GM13976 (cell line): ENCODE results near the gene FBXW2.

ENCODE experiments used
- DNase-seq: peaks from one replicate; pipeline ENCODE4 v3.0.0; 2012; ENCODE audit warnings: low spot score
- in situ Hi-C: fragments of 300-500 bp; cut with MboI; formaldehyde crosslinking; loops from one replicate; pipeline ENCODE4 v1.12.0; 2022; ENCODE audit warnings: low sequenced_read_pairs, mixed read lengths, inconsistent platforms; ENCODE audit not compliant: unreplicated experiment
- TF ChIP-seq, protein P1 (sequence below): IDR thresholded peaks from 2 replicates; pipeline ENCODE4 v1.5.1; 2012; ENCODE audit warnings: borderline replicate concordance, mild to moderate bottlenecking; ENCODE audit not compliant: insufficient read depth; ENCODE audit errors: extremely low read depth, missing control alignments, control extremely low read depth

The FBXW2 gene

DNA sequence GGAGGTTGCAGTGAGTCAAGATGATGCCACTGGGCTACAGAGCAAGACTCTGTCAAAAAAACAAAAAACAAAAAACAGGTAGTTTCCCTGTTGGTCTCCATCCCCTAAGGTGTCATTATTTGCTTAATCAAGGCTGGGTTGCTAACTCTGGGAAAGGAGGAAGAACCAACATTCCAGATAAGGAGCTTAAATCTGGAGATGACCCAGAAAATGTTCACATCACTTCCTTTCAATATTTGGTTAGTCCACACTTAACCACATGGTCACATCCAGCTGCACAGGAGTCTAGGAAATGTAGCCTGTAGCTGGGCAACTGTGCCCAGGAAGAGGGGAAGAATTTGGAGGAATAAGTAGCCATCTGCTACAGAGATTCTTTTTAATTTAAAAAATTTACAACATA is 53.1 kb downstream of the FBXW2 start:
- in situ Hi-C loops: no loop called here
- no peak for DNase-seq
- TF ChIP-seq, protein P1, sequence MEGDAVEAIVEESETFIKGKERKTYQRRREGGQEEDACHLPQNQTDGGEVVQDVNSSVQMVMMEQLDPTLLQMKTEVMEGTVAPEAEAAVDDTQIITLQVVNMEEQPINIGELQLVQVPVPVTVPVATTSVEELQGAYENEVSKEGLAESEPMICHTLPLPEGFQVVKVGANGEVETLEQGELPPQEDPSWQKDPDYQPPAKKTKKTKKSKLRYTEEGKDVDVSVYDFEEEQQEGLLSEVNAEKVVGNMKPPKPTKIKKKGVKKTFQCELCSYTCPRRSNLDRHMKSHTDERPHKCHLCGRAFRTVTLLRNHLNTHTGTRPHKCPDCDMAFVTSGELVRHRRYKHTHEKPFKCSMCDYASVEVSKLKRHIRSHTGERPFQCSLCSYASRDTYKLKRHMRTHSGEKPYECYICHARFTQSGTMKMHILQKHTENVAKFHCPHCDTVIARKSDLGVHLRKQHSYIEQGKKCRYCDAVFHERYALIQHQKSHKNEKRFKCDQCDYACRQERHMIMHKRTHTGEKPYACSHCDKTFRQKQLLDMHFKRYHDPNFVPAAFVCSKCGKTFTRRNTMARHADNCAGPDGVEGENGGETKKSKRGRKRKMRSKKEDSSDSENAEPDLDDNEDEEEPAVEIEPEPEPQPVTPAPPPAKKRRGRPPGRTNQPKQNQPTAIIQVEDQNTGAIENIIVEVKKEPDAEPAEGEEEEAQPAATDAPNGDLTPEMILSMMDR: no peak

- no peak for DNase-seq
- TF ChIP-seq, protein P1: no peak
- in situ Hi-C loops: no loop called here
These were observed 55.6 kb downstream of the FBXW2 start for GRCh38 chr9:120737416-120738165.

- in situ Hi-C loops: no loop called here
- TF ChIP-seq, protein P1: no peak
- DNase-seq: no peak
These were observed 56.3 kb downstream of the FBXW2 start for GRCh38 chr9:120736881-120737280.

- in situ Hi-C loops: no loop called here
- TF ChIP-seq, protein P1: no peak
- no peak for DNase-seq
These were observed 57.6 kb downstream of the FBXW2 start for GRCh38 chr9:120735415-120736126.

DNA sequence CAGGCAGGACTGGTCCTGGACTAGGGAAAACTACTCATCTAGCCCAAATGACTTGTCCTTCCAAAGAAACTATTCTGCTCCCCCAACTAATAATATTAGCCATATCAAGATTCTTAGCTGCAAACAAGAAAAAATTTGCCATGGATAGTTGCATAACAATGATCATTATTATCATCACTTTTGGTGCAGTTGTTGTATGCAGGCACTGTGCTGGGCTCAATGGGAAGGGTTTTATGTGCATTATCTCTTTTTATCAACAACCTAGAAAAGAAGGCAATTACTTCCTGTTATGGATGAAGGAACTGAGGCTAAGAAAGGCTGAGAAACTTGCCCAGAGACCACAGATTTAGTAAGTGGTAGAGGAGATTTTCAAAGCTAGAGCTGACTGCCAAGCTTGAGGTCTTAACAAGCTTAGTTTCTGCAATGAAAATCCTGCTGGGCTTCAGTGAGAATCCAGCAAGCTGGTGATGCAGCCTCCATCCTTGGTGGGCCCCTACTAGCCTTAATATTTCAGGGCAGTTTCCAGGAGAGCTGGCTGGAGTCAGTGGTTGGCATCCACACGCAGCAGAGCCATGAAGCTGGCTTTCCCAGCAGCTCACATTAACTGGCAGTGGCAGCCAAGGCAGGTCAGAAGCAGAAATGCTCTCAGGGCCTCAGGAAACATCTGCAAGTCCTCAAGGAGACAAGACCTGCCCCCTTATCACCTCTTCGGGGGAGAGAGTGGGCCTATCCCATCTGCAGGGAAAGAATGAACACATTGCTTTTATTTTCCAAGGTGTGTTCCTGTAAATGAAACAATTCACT is 58.4 kb downstream of the FBXW2 start:
- TF ChIP-seq, protein P1: no peak
- in situ Hi-C loops: no loop called here
- DNase-seq: no peak

- TF ChIP-seq, protein P1: no peak
- DNase-seq: no peak
- in situ Hi-C loops: no loop called here
These were observed 60.0 kb downstream of the FBXW2 start for GRCh38 chr9:120733190-120733589.
